Measurements from ENCODE around the gene ERAP2. TPM values are rescaled to one million over a fixed set of nuclear protein-coding genes. Genes with fewer than 3 reads are reported as not detected.
"Not testable (repeated sequence)": the region's sequence is repeated elsewhere in the genome, so short reads cannot be mapped to it uniquely, and the experiment has no call there.

The ERAP2 gene
- total RNA-seq, 4 donors from 2014 or later, result 50.3 to 82.8 (median 70.8) TPM

DNA sequence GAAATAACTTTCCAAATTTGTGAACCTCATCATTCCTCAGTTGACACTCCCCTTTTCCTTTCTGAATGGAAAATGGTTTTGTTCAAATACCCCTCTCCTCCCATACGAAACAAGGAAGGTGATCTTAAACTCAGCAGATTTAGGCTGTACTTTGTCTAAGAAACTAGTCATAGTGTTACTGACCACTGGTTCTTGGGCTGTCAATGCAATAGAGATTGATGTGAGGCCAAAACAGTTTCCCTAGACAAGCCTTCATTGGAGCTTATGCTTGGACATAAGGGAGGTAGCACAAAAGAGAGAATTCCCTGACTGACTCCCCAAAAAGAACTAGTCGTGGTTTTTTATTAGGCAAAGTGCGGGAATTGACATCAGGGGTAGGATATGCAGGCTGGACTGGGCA lies 54.3 kb downstream of the ERAP2 start:
- Histone ChIP-seq H3K27me3 (no peaks in the 10 kb centered on the region), H3K9me3 (no peaks in the 10 kb centered on the region), H3K4me1 (peaks cover 0 to 16% (median 10%) of the 10 kb centered on the region in 4 donors), H3K27ac (no peak overlapping the region), H3K36me3 (no peaks in the 10 kb centered on the region), H3K4me3 (no peak overlapping the region)
- TF ChIP-seq CTCF (IDR thresholded peaks at IDR 0.05), result no peak
- DNase-seq, result no peak

DNA sequence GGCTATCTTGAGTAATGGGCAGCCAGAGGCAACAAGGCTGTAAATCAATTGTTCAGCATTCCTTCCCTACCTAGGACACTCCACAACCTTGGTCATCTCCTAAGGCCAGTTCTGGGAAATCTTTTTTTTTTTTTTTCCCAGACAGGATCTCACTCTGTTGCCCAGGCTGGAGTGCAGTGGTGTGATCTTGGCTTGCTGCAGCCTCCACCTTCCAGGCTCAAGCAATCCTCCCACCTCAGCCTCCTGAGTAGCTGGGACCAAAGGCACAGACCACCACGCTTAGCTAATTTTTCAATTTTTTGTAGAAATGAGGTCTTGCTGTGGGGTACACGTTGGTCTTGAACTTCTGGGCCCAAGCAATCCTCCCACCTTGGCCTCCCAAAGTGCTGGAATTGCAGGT lies 54.7 kb downstream of the ERAP2 start:
- H3K27ac ChIP-seq, result peak overlapping the region in 1 of 4 donors; percentile 99
- not testable (repeated sequence) for H3K36me3 ChIP-seq, H3K27me3 ChIP-seq, H3K9me3 ChIP-seq, H3K4me3 ChIP-seq, DNase-seq
- H3K4me1 ChIP-seq, result peaks cover 0 to 16% (median 10%) of the 10 kb centered on the region in 4 donors

- H3K9me3 ChIP-seq, result no peaks in the 10 kb centered on the region
- H3K4me1 ChIP-seq, result peaks cover 0 to 16% (median 10%) of the 10 kb centered on the region in 4 donors
- no peaks in the 10 kb centered on the region for H3K27me3 ChIP-seq
- peak overlapping the region in 1 of 4 donors; percentile 99 for H3K27ac ChIP-seq
- no peaks in the 10 kb centered on the region for H3K36me3 ChIP-seq
- no peak for DNase-seq
- H3K4me3 ChIP-seq, result no peak overlapping the region
- TF ChIP-seq CTCF (IDR thresholded peaks at IDR 0.05) (no peak), POLR2A (IDR thresholded peaks at IDR 0.05) (no peak)
These were observed 55.3 kb downstream of the ERAP2 start for GRCh38 chr5:96931605-96932004.

GRCh38 chr5:96932026-96932425 lies 55.7 kb downstream of the ERAP2 start:
- peak overlapping the region in 1 of 4 donors; percentile 99 for H3K27ac ChIP-seq

GRCh38 chr5:96933764-96934707 lies 57.7 kb downstream of the ERAP2 start:
- Histone ChIP-seq H3K9me3 (no peaks in the 10 kb centered on the region), H3K27me3 (no peaks in the 10 kb centered on the region), H3K27ac (peak overlapping the region; percentile 94 to 99 (median 98)), H3K4me1 (peaks cover 0 to 34% (median 14%) of the 10 kb centered on the region in 4 donors), H3K36me3 (no peaks in the 10 kb centered on the region), H3K4me3 (peak overlapping the region; percentile 69 to 97 (median 85))
- no peak for DNase-seq
- no peak for TF ChIP-seq CTCF (IDR thresholded peaks at IDR 0.05)
- TF ChIP-seq POLR2A (IDR thresholded peaks at IDR 0.05), result no peak

More at GRCh38 chr5:96932026-96932425, 55.7 kb downstream of the ERAP2 start:
- no peak for TF ChIP-seq POLR2A (IDR thresholded peaks at IDR 0.05)
- no peak for DNase-seq
- Histone ChIP-seq H3K27me3 (no peaks in the 10 kb centered on the region), H3K4me3 (no peak overlapping the region), H3K36me3 (no peaks in the 10 kb centered on the region), H3K9me3 (no peaks in the 10 kb centered on the region), H3K4me1 (peaks cover 0 to 16% (median 11%) of the 10 kb centered on the region in 4 donors)

DNA sequence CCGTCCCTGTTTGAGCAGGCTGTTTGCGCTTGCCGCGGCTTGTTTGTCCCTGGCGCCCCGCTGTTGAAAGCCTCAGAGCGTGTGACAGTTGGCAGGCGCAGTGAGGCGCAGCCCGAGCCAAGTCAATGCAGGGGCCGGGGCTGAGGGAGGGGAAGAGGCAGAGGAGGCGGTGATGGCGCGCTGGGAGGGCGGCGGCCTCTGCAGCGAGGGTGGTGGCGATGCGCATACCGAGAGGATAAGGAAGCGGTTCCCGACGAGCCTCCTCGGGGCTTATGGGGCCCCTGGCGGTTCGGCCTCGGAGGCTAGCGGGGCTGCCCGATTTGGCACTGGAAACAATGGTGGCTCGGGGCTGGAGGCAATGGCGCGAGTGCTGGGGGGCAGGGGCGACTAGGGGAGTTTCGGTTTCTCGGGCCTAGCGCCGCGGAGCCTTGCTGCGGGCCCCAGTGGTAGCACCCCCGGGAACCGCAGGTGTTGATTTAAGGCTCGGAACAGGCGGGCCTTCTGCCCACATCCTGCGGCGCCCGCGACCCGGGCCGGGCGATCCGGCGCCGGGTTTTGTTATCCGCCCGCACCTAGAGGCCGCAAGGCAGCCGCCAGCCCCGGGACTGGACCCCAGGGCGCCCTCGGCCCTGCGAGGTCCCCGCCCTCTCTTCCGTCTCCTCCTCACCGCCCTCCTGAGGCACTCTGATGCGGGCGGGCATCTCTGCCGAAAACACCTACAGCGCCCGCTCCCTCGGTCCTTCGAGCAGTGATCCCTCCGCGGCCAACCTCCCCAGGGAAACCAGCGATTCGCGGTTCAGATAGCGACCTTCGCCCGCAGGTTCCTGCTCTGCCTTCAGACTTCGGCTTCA lies 58.6 kb downstream of the ERAP2 start:
- Histone ChIP-seq H3K4me1 (peaks cover 0 to 34% (median 14%) of the 10 kb centered on the region in 4 donors), H3K27me3 (no peaks in the 10 kb centered on the region), H3K4me3 (peak overlapping the region; percentile 69 to 97 (median 85)), H3K36me3 (no peaks in the 10 kb centered on the region), H3K9me3 (no peaks in the 10 kb centered on the region), H3K27ac (peak overlapping the region; percentile 94 to 99 (median 98))
- DNase-seq, result peak; percentile 92 to 97 (median 94)
- peak; percentile 58 to 66 for TF ChIP-seq POLR2A (IDR thresholded peaks at IDR 0.05)
- TF ChIP-seq CTCF (IDR thresholded peaks at IDR 0.05), result peak in 5 of 6 experiments; percentile 5 to 32 (median 28)
